ENCODE results near the gene ASB3. TPM values are rescaled to one million over a fixed set of nuclear protein-coding genes. Genes with fewer than 3 reads are reported as not detected.

Gene ASB3
- total RNA-seq, 1 experiment from 2014 or later, result 23.1 TPM

GRCh38 chr2:53787614-53788289 is 999 bp upstream of the ASB3 start:
- Histone ChIP-seq H3K4ac (ENCODE audit: low read depth, low read length) (no peak overlapping the region), H3K79me1 (ENCODE audit: insufficient read depth, low read depth, low read length, poor library complexity, severe bottlenecking) (peaks cover 9% of the 10 kb centered on the region), H3K9ac (ENCODE audit: extremely low read depth, insufficient read length, low read length) (peak overlapping the region; percentile 84), H4K8ac (replicated peaks; ENCODE audit: insufficient read length, low read depth, low read length) (no peak overlapping the region), H3K27ac (ENCODE audit: insufficient read length, low read depth, low read length) (no peak overlapping the region), H3K18ac (ENCODE audit: insufficient read length, low read depth, low read length) (no peak overlapping the region), H2AK5ac (ENCODE audit: insufficient read length, low read length) (no peak overlapping the region), H3K4me1 (ENCODE audit: insufficient read depth, low read length) (no peaks in the 10 kb centered on the region), H2AFZ (ENCODE audit: low read length) (no peak overlapping the region), H2BK15ac (ENCODE audit: low read depth, low read length) (no peak overlapping the region), H3K79me2 (ENCODE audit: insufficient read depth, low read length) (peaks cover 22% of the 10 kb centered on the region; the same call in 1 of the 2 replicates), H3K27me3 (ENCODE audit: insufficient read depth, low read length) (no peaks in the 10 kb centered on the region), H2BK120ac (ENCODE audit: low read depth, low read length, poor library complexity, severe bottlenecking) (no peak overlapping the region), H3K23me2 (ENCODE audit: insufficient read length, low read depth, low read length, poor library complexity, severe bottlenecking) (peaks cover 15% of the 10 kb centered on the region), H4K91ac (ENCODE audit: insufficient read length, low read depth, low read length) (no peak overlapping the region), H3K14ac (ENCODE audit: insufficient read depth, low read length) (no peak overlapping the region), H3K56ac (ENCODE audit: insufficient read length, low read depth, low read length) (no peak overlapping the region), H2BK20ac (ENCODE audit: low read depth, low read length, poor library complexity, severe bottlenecking) (no peak overlapping the region), H3T11ph (ENCODE audit: low read length) (no peak overlapping the region), H4K20me1 (ENCODE audit: control insufficient read depth, insufficient read depth, insufficient read length) (peaks cover 5% of the 10 kb centered on the region), H3K9me3 (ENCODE audit: control insufficient read depth, low read depth, low read length) (no peaks in the 10 kb centered on the region), H3K23ac (ENCODE audit: insufficient read length, low read depth, low read length) (no peak overlapping the region), H2BK12ac (ENCODE audit: insufficient read length, low read depth, low read length) (no peak overlapping the region), H4K5ac (ENCODE audit: insufficient read length, low read depth, low read length) (no peak overlapping the region), H3K4me2 (ENCODE audit: insufficient read depth, insufficient read length, low read length) (peak overlapping the region; percentile 100), H2BK5ac (ENCODE audit: insufficient read length, low read length) (no peak overlapping the region)
- peaks cover 32 to 35% of the 10 kb centered on the region in 2 experiments for H3K4me1 Mint-ChIP-seq
- no peaks in the 10 kb centered on the region for H3K9me3 Mint-ChIP-seq
- no peaks in the 10 kb centered on the region; a peak in 1 of 7 replicates for H3K36me3 Mint-ChIP-seq (ENCODE audit: insufficient read depth in 1 of 3, low read depth in 3 of 3)
- peak overlapping the region; percentile 12 to 94 (median 78); a peak in 5 of 7 replicates for H3K27ac Mint-ChIP-seq
- WGBS (ENCODE audit: extremely low coverage, insufficient read length, low lambda C conversion rate), result no CpG with 5 or more reads among the region's 17 CpGs
- no peak for TF ChIP-seq CTCF (conservative IDR thresholded peaks at IDR 0.05)
- H3K27me3 Mint-ChIP-seq (ENCODE audit: low read depth), result no peaks in the 10 kb centered on the region
- peak overlapping the region; percentile 97 to 99 for H3K4me3 Mint-ChIP-seq
- no peak for DNase-seq

Measured in H9 (cell line).